GM23248 (cell line): Measurements from ENCODE around the gene CHST14. TPM values are rescaled to one million over a fixed set of nuclear protein-coding genes. Genes with fewer than 3 reads are reported as not detected.

Source experiments
- DNase-seq: peaks from one replicate; pipeline ENCODE4 v3.0.0-alpha.2; 2015
- H2AFZ ChIP-seq: fragments of 200-600 bp; sonication (generic); 2 replicates; pipeline ENCODE4 v1.6.1; 2016; ENCODE audit warnings: antibody characterized with exemption
- H3F3A ChIP-seq: fragments of 200-600 bp; sonication (generic); 2 replicates; pipeline ENCODE4 v1.6.1; 2016; ENCODE audit warnings: mild to moderate bottlenecking, antibody characterized with exemption, mixed run types; ENCODE audit not compliant: insufficient read depth
- H3K27ac ChIP-seq: fragments of 200-600 bp; sonication (generic); 2 replicates; pipeline ENCODE4 v1.5.1; 2016; ENCODE audit warnings: mild to moderate bottlenecking
- H3K27me3 ChIP-seq: fragments of 200-600 bp; sonication (generic); replicated peaks from 2 replicates; pipeline ENCODE4 v1.6.1; 2016; ENCODE audit warnings: mild to moderate bottlenecking; ENCODE audit not compliant: insufficient read depth
- H3K36me3 ChIP-seq: fragments of 200-600 bp; sonication (generic); 2 replicates; pipeline ENCODE4 v1.6.1; 2016; ENCODE audit warnings: low read depth, mild to moderate bottlenecking
- H3K4me1 ChIP-seq: fragments of 200-600 bp; sonication (generic); 2 replicates; pipeline ENCODE4 v1.6.1; 2016; ENCODE audit warnings: mild to moderate bottlenecking; ENCODE audit not compliant: insufficient read depth
- H3K4me2 ChIP-seq: fragments of 200-600 bp; sonication (generic); one replicate; pipeline ENCODE4 v1.6.1; 2016; ENCODE audit warnings: mild to moderate bottlenecking; ENCODE audit not compliant: unreplicated experiment
- H3K4me3 ChIP-seq: fragments of 200-600 bp; sonication (generic); 2 replicates; pipeline ENCODE4 v1.5.1; 2016; ENCODE audit warnings: mild to moderate bottlenecking
- H3K79me2 ChIP-seq: fragments of 200-600 bp; sonication (generic); 2 replicates; pipeline ENCODE4 v1.6.1; 2016; ENCODE audit warnings: mild to moderate bottlenecking; ENCODE audit not compliant: insufficient read depth
- H3K9ac ChIP-seq: fragments of 200-600 bp; sonication (generic); 2 replicates; pipeline ENCODE4 v1.6.1; 2016; ENCODE audit warnings: mild to moderate bottlenecking
- H3K9me2 ChIP-seq: fragments of 200-600 bp; sonication (generic); 2 replicates; pipeline ENCODE4 v1.6.1; 2016; ENCODE audit warnings: mixed run types, mild to moderate bottlenecking, moderate library complexity; ENCODE audit not compliant: insufficient read depth
- H3K9me3 ChIP-seq: fragments of 200-600 bp; sonication (generic); one replicate; pipeline ENCODE4 v1.6.1; 2017; ENCODE audit warnings: low read depth
- H4K20me1 ChIP-seq: fragments of 200-600 bp; sonication (generic); 2 replicates; pipeline ENCODE4 v1.6.0; 2016; ENCODE audit not compliant: insufficient read depth
- EZH2 ChIP-seq: fragments of 200-600 bp; sonication (generic); IDR thresholded peaks from 2 replicates; pipeline ENCODE4 v1.6.1; 2018; ENCODE audit warnings: antibody characterized with exemption, mild to moderate bottlenecking; ENCODE audit not compliant: insufficient read depth, poor library complexity, severe bottlenecking
- EZH2phosphoT487 ChIP-seq: fragments of 200-600 bp; sonication (generic); IDR thresholded peaks from 2 replicates; pipeline ENCODE4 v1.6.1; 2018; ENCODE audit warnings: antibody characterized with exemption, moderate library complexity, mild to moderate bottlenecking, low read depth; ENCODE audit not compliant: insufficient read depth
- WGBS, 2 experiments: methylation state at CpG; one replicate each; pipeline ENCODE4 v1.1.6; 2015 to 2017; ENCODE audit warnings: low lambda C conversion rate in 2 of 2, low coverage in 1 of 2; ENCODE audit errors: missing lambda C conversion rate in 2 of 2; 5-methylcytosine and 5-hydroxymethylcytosine counted together
- in situ Hi-C: fragments of 300-500 bp; cut with MboI; formaldehyde crosslinking; loops from 2 replicates; pipeline ENCODE4 v1.15.0; 2020
- polyA plus RNA-seq: library from polyadenylated mRNA; unstranded; fragments of >200 nt; fragmentation: Nextera tagmentation; extraction: Ambion mirVana; gene quantifications from 2 replicates; pipeline ENCODE4 v1.2.1, GENCODE V29; 2016
- total RNA-seq: library from RNA; depleted of rRNA; stranded (reverse); fragments of >200 nt; shearing (Covaris generic); gene quantifications from 2 replicates; pipeline ENCODE4 v1.2.3, GENCODE V29; 2014

Gene CHST14
- total and polyA plus RNA-seq, 2 experiments from 2014 or later = 18.7 to 26.6 TPM

- Histone ChIP-seq H3K9me3 (no peaks in the 10 kb centered on the region), H3K79me2 (peaks cover 56% of the 10 kb centered on the region), H3K4me1 (peaks cover 17% of the 10 kb centered on the region), H2AFZ (no peak overlapping the region), H3K9ac (no peak overlapping the region), H3K4me2 (no peak overlapping the region), H3K27me3 (no peaks in the 10 kb centered on the region), H3F3A (no peaks in the 10 kb centered on the region), H3K4me3 (no peak overlapping the region), H4K20me1 (no peaks in the 10 kb centered on the region; the same call in 1 of the 2 replicates), H3K27ac (no peak overlapping the region), H3K9me2 (no peaks in the 10 kb centered on the region), H3K36me3 (no peaks in the 10 kb centered on the region)
- WGBS, 2 experiments = 92 to 97% methylated on average over 10 to 13 of the region's 19 CpGs
- TF ChIP-seq EZH2phosphoT487 = no peak
- no peak for TF ChIP-seq EZH2
- in situ Hi-C loops = no loop called here
- no peak for DNase-seq
Measured at GRCh38 chr15:40459391-40460015, 11.3 kb upstream of the CHST14 start.

DNA sequence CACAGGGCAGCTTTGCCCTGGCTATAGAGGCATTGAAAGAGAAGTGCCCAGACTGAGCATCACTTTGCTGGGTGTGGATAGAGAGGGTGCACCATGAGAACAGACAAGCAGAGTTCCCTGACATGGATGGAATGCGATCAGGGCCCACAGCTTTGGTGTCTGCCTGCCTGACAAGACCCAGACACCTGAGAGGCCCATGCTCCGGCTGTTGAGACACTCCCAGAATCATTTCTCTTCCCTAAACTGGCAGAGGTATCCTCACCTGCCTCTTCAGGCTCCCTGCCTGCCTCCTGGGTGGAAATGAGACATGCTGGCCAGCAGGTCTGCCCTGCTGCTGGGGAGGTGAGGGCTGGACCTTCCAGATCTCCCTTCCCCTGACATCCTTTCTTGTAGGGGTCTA lies 10.4 kb upstream of the CHST14 start:
- WGBS, 2 experiments = 90 to 100% methylated on average over 2 of the region's 2 CpGs
- DNase-seq = no peak

DNA sequence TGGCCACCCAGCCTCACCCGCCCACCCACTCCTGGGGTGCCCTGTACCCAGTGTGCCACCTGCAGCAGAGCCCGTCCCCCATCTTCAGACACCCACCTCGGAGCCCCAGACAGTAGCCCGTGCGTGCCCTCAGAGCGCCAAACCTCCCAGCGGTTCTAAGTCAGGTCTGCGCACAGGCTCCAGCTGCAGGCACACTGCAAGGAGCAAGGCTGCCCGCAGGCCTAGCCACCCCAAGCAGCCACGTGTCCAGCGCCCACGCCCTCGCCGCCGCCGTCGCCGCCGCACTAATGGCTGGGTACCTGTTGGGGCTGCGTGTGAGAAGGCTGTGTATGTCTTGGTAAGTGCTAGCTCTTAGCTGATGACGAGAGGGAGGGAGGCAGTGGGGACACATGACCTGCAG lies 8.8 kb upstream of the CHST14 start:
- no peak overlapping the region for H3K4me2 ChIP-seq
- no peak overlapping the region for H3K9ac ChIP-seq
- H3K9me3 ChIP-seq = no peaks in the 10 kb centered on the region
- no peak overlapping the region for H3K27ac ChIP-seq
- no peaks in the 10 kb centered on the region for H3K9me2 ChIP-seq
- H3F3A ChIP-seq = no peaks in the 10 kb centered on the region
- TF ChIP-seq EZH2phosphoT487 (no peak), EZH2 (no peak)
- no peaks in the 10 kb centered on the region for H3K36me3 ChIP-seq
- peaks cover 31% of the 10 kb centered on the region for H3K79me2 ChIP-seq
- 94 to 97% methylated on average over 18 to 21 of the region's 21 CpGs for WGBS, 2 experiments
- no peak overlapping the region for H2AFZ ChIP-seq
- no peak for DNase-seq
- in situ Hi-C loops = no loop called here
- no peaks in the 10 kb centered on the region for H3K27me3 ChIP-seq
- no peaks in the 10 kb centered on the region for H3K4me1 ChIP-seq
- no peaks in the 10 kb centered on the region; the same call in 1 of the 2 replicates for H4K20me1 ChIP-seq
- no peak overlapping the region for H3K4me3 ChIP-seq

More for the DNA sequence above, 10.4 kb upstream of the CHST14 start:
- no peaks in the 10 kb centered on the region for H3K9me2 ChIP-seq
- no peaks in the 10 kb centered on the region for H3K9me3 ChIP-seq
- no peak overlapping the region for H3K9ac ChIP-seq
- TF ChIP-seq EZH2 = no peak
- no peak for TF ChIP-seq EZH2phosphoT487
- peaks cover 8% of the 10 kb centered on the region for H3K4me1 ChIP-seq
- H3K36me3 ChIP-seq = no peaks in the 10 kb centered on the region
- in situ Hi-C loops = no loop called here
- no peak overlapping the region for H3K27ac ChIP-seq
- H3K4me2 ChIP-seq = no peak overlapping the region
- H3F3A ChIP-seq = no peaks in the 10 kb centered on the region
- H3K4me3 ChIP-seq = no peak overlapping the region
- H4K20me1 ChIP-seq = no peaks in the 10 kb centered on the region; the same call in 1 of the 2 replicates
- H2AFZ ChIP-seq = no peak overlapping the region
- H3K27me3 ChIP-seq = no peaks in the 10 kb centered on the region
- H3K79me2 ChIP-seq = peaks cover 47% of the 10 kb centered on the region

- no peaks in the 10 kb centered on the region; the same call in 1 of the 2 replicates for H4K20me1 ChIP-seq
- peaks cover 18% of the 10 kb centered on the region for H3K79me2 ChIP-seq
- H3K4me1 ChIP-seq = no peaks in the 10 kb centered on the region
- H3K9ac ChIP-seq = no peak overlapping the region
- peaks cover 6% of the 10 kb centered on the region; the same call in 1 of the 2 replicates for H3F3A ChIP-seq
- no peak overlapping the region for H2AFZ ChIP-seq
- H3K4me2 ChIP-seq = no peak overlapping the region
- H3K4me3 ChIP-seq = no peak overlapping the region
- no peaks in the 10 kb centered on the region for H3K9me3 ChIP-seq
- H3K27ac ChIP-seq = no peak overlapping the region
- DNase-seq = no peak
- no peaks in the 10 kb centered on the region for H3K27me3 ChIP-seq
- no peaks in the 10 kb centered on the region for H3K9me2 ChIP-seq
- H3K36me3 ChIP-seq = no peaks in the 10 kb centered on the region
- WGBS, 2 experiments = 95 to 96% methylated on average over 2 of the region's 2 CpGs
- TF ChIP-seq EZH2 (no peak), EZH2phosphoT487 (no peak)
- in situ Hi-C loops = no loop called here
Measured at GRCh38 chr15:40463279-40463678, 7.5 kb upstream of the CHST14 start.
